HepG2 (cell line): ENCODE results near the gene SERINC1. TPM values are rescaled to one million over a fixed set of nuclear protein-coding genes. Genes with fewer than 3 reads are reported as not detected.

ENCODE experiments used
- AHDC1 ChIP-seq: sonication (generic); formaldehyde crosslinking; IDR thresholded peaks from 2 replicates; pipeline ENCODE4 v1.5.1; 2020; ENCODE audit warnings: mild to moderate bottlenecking, missing genetic modification reagents, borderline replicate concordance
- ARID3A ChIP-seq: IDR thresholded peaks from 2 replicates; pipeline ENCODE4 v1.6.1; 2012; ENCODE audit warnings: low read depth, low read length, improper control_type of control experiment
- CAMTA2 ChIP-seq: sonication (generic); formaldehyde crosslinking; IDR thresholded peaks from 2 replicates; pipeline ENCODE4 v1.4.0; 2020; ENCODE audit warnings: mild to moderate bottlenecking, missing genetic modification reagents, borderline replicate concordance
- JUNB ChIP-seq: sonication (generic); formaldehyde crosslinking; IDR thresholded peaks from 2 replicates; pipeline ENCODE4 v1.8.0; 2022; ENCODE audit warnings: missing genetic modification reagents, mild to moderate bottlenecking, borderline replicate concordance
- KDM3A ChIP-seq: IDR thresholded peaks from 2 replicates; pipeline ENCODE4 v1.6.1; 2018; ENCODE audit warnings: low read depth, missing compliant biosample characterization
- KDM4B ChIP-seq: sonication (generic); formaldehyde crosslinking; IDR thresholded peaks from 2 replicates; pipeline ENCODE4 v1.4.0; 2020; ENCODE audit warnings: missing genetic modification reagents
- KDM5A ChIP-seq: fragments of 200-600 bp; sonication (generic); IDR thresholded peaks from 2 replicates; pipeline ENCODE4 v1.7.0; 2018; ENCODE audit warnings: antibody characterized with exemption, mild to moderate bottlenecking, low read length, borderline replicate concordance
- MATR3 ChIP-seq: sonication (generic); formaldehyde crosslinking; IDR thresholded peaks from 2 replicates; pipeline ENCODE4 v1.4.0; 2020; ENCODE audit warnings: missing genetic modification reagents
- MXI1 ChIP-seq: IDR thresholded peaks from 3 replicates; pipeline ENCODE4 v1.6.1; 2012; ENCODE audit warnings: low read depth, low read length, inconsistent platforms, borderline replicate concordance
- NAIF1 ChIP-seq: sonication (generic); formaldehyde crosslinking; IDR thresholded peaks from 2 replicates; pipeline ENCODE4 v1.5.0; 2020; ENCODE audit warnings: mild to moderate bottlenecking, missing genetic modification reagents, borderline replicate concordance
- NFRKB ChIP-seq: fragments of 450-650 bp; IDR thresholded peaks from 2 replicates; pipeline ENCODE4 v1.6.1; 2017
- PRDM4 ChIP-seq: sonication (generic); formaldehyde crosslinking; IDR thresholded peaks from 2 replicates; pipeline ENCODE4 v1.9.0; 2021; ENCODE audit warnings: missing genetic modification reagents, borderline replicate concordance
- SOX13 ChIP-seq, 3 experiments: fragments of 450-650 bp in 1 of 3; sonication (generic) in 1 of 3; formaldehyde crosslinking in 1 of 3; IDR thresholded peaks in 2 of 3; conservative IDR thresholded peaks in 1 of 3; 2 replicates each; pipeline versions ENCODE4 v1.5.0 to v1.6.1; 2016 to 2020; ENCODE audit warnings: antibody characterized with exemption in 1 of 3, mild to moderate bottlenecking in 1 of 3, missing compliant biosample characterization in 1 of 3, missing genetic modification reagents in 1 of 3, moderate library complexity in 1 of 3
- ZEB1 ChIP-seq: IDR thresholded peaks from 2 replicates; pipeline ENCODE4 v1.6.1; 2012; ENCODE audit warnings: mild to moderate bottlenecking, low read depth, inconsistent platforms; ENCODE audit not compliant: insufficient replicate concordance
- ZFP82 ChIP-seq: sonication (generic); formaldehyde crosslinking; IDR thresholded peaks from 2 replicates; pipeline ENCODE4 v1.5.1; 2020; ENCODE audit warnings: mild to moderate bottlenecking, missing genetic modification reagents, borderline replicate concordance
- ZNF232 ChIP-seq: sonication (generic); formaldehyde crosslinking; IDR thresholded peaks from 2 replicates; pipeline ENCODE4 v1.4.0; 2020; ENCODE audit warnings: missing genetic modification reagents, borderline replicate concordance
- ZNF446 ChIP-seq: sonication (generic); formaldehyde crosslinking; IDR thresholded peaks from 2 replicates; pipeline ENCODE4 v1.5.0; 2020; ENCODE audit warnings: mild to moderate bottlenecking, missing genetic modification reagents
- ZNF652 ChIP-seq: IDR thresholded peaks from 2 replicates; pipeline ENCODE4 v1.6.1; 2016; ENCODE audit warnings: low read depth, borderline replicate concordance
- ZNF660 ChIP-seq: sonication (generic); formaldehyde crosslinking; IDR thresholded peaks from 2 replicates; pipeline ENCODE4 v1.5.1; 2020; ENCODE audit warnings: mild to moderate bottlenecking, low read depth, missing genetic modification reagents, borderline replicate concordance
- polyA plus RNA-seq, 8 experiments: library from polyadenylated mRNA; depleted of rRNA in 3 of 8; stranded (reverse) in 7 of 8; unstranded in 1 of 8; fragments of >200 nt; fragmentation: Illumina TruSeq in 4 of 8; extraction: Trizol in 4 of 8; gene quantifications; 2 replicates each; pipeline versions ENCODE4 v1.2.1 to v1.2.3, GENCODE V29; 2011 to 2016; ENCODE audit warnings: low read depth in 4 of 8, missing spikeins in 1 of 8, mixed read lengths in 1 of 8; ENCODE audit not compliant: insufficient read depth in 1 of 8
- total RNA-seq, 5 experiments: library from RNA; depleted of rRNA; stranded (reverse); fragments of >200 nt; fragmentation: Illumina TruSeq; extraction: Trizol; gene quantifications; 2 replicates each; pipeline ENCODE4 v1.2.3, GENCODE V29; 2016; ENCODE audit warnings: low read depth in 1 of 5
- TF ChIP-seq, protein P1 (sequence below): sonication (generic); formaldehyde crosslinking; IDR thresholded peaks from 2 replicates; pipeline ENCODE4 v1.8.1; 2023; ENCODE audit warnings: mild to moderate bottlenecking, inconsistent platforms, moderate library complexity, missing genetic modification reagents, borderline replicate concordance

Gene SERINC1
- total and polyA plus RNA-seq, 2 of the 13 experiments (the other 11 are each of a cell fraction or from before 2014, with no cell fraction given): 93.5 to 112 TPM

DNA sequence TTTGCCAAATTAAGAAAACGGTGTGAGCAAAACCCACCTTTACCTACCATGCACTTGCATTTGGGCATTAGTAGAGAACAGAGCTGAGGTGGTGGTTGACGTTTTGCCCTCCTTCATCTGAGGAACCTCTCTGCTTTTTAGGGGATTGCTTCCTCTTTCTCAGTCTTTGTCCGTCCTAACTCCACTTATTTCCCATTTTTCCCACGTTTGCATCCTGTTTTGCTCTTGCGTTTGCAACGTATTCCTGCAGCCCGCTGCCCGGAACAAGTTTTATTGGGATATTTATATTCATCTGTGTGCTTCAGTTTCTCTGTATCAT is 374 bp upstream of the SERINC1 start (continued):
- no peak for TF ChIP-seq PRDM4 (CRISPR knock-in tag)
- no peak for TF ChIP-seq ZEB1
- TF ChIP-seq KDM3A (CRISPR knock-in tag): no peak
- TF ChIP-seq KDM4B (CRISPR knock-in tag): 0 out of 2 replicates have a peak, but pooled peaks have one; percentile 34
- TF ChIP-seq MATR3 (CRISPR knock-in tag): no peak
- no peak for TF ChIP-seq NAIF1
- TF ChIP-seq AHDC1 (CRISPR knock-in tag): no peak
- no peak for TF ChIP-seq KDM5A
- no peak for TF ChIP-seq NFRKB
- no peak for TF ChIP-seq ZNF446 (CRISPR knock-in tag)
- TF ChIP-seq CAMTA2 (CRISPR knock-in tag): no peak
- no peak for TF ChIP-seq ARID3A
- no peak for TF ChIP-seq ZNF660
- no peak for TF ChIP-seq SOX13 (IDR thresholded peaks at IDR 0.05)
- no peak for TF ChIP-seq SOX13 (CRISPR knock-in tag; conservative IDR thresholded peaks at IDR 0.05 in 1 of 2, IDR thresholded peaks at IDR 0.05 in 1 of 2)
- no peak for TF ChIP-seq ZNF232 (CRISPR knock-in tag)
- no peak for TF ChIP-seq JUNB (CRISPR knock-in tag)
- no peak for TF ChIP-seq MXI1
- TF ChIP-seq ZFP82 (CRISPR knock-in tag): 0 out of 2 replicates have a peak, but pooled peaks have one; percentile 70
- TF ChIP-seq ZNF652 (CRISPR knock-in tag): no peak
- TF ChIP-seq, protein P1, sequence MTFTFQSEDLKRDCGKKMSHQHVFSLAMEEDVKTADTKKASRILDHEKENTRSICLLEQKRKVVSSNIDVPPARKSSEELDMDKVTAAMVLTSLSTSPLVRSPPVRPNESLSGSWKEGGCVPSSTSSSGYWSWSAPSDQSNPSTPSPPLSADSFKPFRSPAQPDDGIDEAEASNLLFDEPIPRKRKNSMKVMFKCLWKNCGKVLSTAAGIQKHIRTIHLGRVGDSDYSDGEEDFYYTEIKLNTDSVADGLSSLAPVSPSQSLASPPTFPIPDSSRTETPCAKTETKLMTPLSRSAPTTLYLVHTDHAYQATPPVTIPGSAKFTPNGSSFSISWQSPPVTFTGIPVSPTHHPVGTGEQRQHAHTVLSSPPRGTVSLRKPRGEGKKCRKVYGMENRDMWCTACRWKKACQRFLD: no peak
